ENCODE results near the gene HMGCS1. TPM values are rescaled to one million over a fixed set of nuclear protein-coding genes. Genes with fewer than 3 reads are reported as not detected.
"Not testable (repeated sequence)": the region's sequence is repeated elsewhere in the genome, so short reads cannot be mapped to it uniquely, and the experiment has no call there.

Gene HMGCS1
- total RNA-seq, 1 donor from 2014 or later = 518 TPM

DNA sequence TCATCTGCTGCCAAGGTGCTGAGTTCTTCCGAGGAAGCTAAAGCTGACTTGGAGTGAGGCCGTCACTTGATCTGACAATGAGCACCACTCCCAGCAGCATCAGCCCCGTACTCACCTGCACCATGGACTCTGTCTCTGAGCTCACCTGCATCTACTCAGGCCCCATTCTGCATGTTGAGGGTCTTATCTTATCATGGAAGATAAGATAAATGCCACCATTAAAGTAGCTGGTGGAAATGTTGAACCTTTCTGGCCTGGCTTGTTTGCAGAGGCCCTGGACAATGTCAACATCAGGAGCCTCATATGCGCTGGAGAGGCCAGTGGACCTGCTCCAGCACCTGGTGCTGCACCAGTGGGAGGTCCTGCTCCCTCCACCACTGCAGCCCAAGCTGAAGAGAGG lies 35.0 kb upstream of the HMGCS1 start:
- no peak overlapping the region for H3K4me3 Mint-ChIP-seq
- DNase-seq (ENCODE audit: low read depth, low spot score) = no peak
- peaks cover 4% of the 10 kb centered on the region for H3K36me3 Mint-ChIP-seq (ENCODE audit: low read depth)
- TF ChIP-seq, protein P1, sequence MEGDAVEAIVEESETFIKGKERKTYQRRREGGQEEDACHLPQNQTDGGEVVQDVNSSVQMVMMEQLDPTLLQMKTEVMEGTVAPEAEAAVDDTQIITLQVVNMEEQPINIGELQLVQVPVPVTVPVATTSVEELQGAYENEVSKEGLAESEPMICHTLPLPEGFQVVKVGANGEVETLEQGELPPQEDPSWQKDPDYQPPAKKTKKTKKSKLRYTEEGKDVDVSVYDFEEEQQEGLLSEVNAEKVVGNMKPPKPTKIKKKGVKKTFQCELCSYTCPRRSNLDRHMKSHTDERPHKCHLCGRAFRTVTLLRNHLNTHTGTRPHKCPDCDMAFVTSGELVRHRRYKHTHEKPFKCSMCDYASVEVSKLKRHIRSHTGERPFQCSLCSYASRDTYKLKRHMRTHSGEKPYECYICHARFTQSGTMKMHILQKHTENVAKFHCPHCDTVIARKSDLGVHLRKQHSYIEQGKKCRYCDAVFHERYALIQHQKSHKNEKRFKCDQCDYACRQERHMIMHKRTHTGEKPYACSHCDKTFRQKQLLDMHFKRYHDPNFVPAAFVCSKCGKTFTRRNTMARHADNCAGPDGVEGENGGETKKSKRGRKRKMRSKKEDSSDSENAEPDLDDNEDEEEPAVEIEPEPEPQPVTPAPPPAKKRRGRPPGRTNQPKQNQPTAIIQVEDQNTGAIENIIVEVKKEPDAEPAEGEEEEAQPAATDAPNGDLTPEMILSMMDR (conservative IDR thresholded peaks at IDR 0.05) = no peak
- peaks cover 8% of the 10 kb centered on the region for H3K9me3 Mint-ChIP-seq
- no peaks in the 10 kb centered on the region for H3K4me1 Mint-ChIP-seq
- no peak overlapping the region for H3K27ac Mint-ChIP-seq (ENCODE audit: unreplicated experiment)
- no peaks in the 10 kb centered on the region for H3K27me3 Mint-ChIP-seq (ENCODE audit: low read depth)

DNA sequence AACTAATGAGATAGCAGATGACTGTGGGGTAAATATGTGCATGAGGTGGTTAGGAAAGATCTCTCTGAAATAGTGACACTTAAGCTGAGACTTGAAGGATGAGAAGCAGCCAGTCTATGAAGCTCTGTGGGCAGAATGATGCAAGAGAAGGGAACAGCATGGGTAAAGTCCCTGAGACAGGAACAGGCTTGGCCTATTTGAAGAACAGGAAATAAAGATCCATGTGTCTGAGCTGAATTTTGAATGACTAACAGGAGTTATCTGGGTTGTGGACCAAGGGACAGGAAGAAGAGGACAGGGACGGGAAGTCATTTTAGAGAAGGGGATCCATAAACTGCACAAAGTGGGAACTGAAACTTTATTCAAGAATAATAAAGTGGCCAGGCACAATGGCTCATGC lies 25.6 kb upstream of the HMGCS1 start:
- Mint-ChIP-seq H3K36me3 (ENCODE audit: low read depth) (peaks cover 10% of the 10 kb centered on the region), H3K4me1 (no peaks in the 10 kb centered on the region), H3K27ac (ENCODE audit: unreplicated experiment) (no peak overlapping the region), H3K4me3 (no peak overlapping the region), H3K9me3 (peaks cover 13% of the 10 kb centered on the region), H3K27me3 (ENCODE audit: low read depth) (no peaks in the 10 kb centered on the region)
- DNase-seq (ENCODE audit: low read depth, low spot score) = no peak
- TF ChIP-seq, protein P1 (conservative IDR thresholded peaks at IDR 0.05) = no peak

DNA sequence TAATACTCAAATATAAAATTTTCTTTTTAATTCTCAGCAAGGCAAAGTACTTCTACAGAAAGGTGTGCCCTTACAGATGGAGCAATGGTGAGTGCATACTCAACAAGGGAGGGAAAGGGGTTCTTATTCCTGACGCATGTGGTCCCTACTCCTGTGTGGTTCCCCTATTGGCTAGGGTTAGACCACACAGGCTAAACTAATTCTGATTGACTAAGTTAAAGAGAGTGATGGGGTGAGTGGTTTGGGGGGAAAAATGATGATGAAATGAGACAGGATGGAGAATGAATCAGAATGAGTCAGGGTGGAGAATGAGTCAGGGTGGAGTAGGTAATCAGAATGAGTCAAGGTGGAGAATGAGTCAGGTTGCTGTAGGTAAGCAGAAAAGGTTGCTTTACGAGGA lies 22.9 kb upstream of the HMGCS1 start:
- H3K4me1 Mint-ChIP-seq = no peaks in the 10 kb centered on the region
- TF ChIP-seq, protein P1 (conservative IDR thresholded peaks at IDR 0.05) = no peak
- peaks cover 16% of the 10 kb centered on the region for H3K9me3 Mint-ChIP-seq
- H3K36me3 Mint-ChIP-seq (ENCODE audit: low read depth) = peaks cover 9% of the 10 kb centered on the region
- no peaks in the 10 kb centered on the region for H3K27me3 Mint-ChIP-seq (ENCODE audit: low read depth)
- no peak overlapping the region for H3K4me3 Mint-ChIP-seq
- no peak for DNase-seq (ENCODE audit: low read depth, low spot score)
- no peak overlapping the region for H3K27ac Mint-ChIP-seq (ENCODE audit: unreplicated experiment)

DNA sequence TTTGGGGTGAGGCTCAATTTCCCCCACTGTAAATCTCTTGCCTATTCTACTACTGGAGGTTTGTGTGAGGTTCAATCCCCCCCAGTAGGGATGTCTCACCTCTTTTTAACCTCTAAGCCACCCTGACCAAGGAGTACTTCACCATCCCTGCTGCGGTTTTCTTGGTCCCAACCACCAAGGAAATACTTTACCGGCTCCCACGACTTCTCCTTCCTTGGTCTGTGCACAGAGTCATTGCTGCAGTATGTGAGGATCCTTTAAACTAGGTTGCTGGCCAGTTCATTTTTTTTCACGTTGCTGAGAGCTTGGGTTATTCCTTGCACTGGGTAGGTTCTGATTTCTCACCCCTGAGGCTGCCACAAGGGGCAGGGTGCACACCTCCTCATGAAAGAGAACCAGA lies 22.5 kb upstream of the HMGCS1 start:
- Mint-ChIP-seq H3K27ac (ENCODE audit: unreplicated experiment) (no peak overlapping the region), H3K4me3 (no peak overlapping the region), H3K27me3 (ENCODE audit: low read depth) (no peaks in the 10 kb centered on the region), H3K4me1 (no peaks in the 10 kb centered on the region), H3K36me3 (ENCODE audit: low read depth) (peaks cover 9% of the 10 kb centered on the region), H3K9me3 (peaks cover 16% of the 10 kb centered on the region)
- TF ChIP-seq, protein P1 (conservative IDR thresholded peaks at IDR 0.05) = no peak
- no peak for DNase-seq (ENCODE audit: low read depth, low spot score)

DNA sequence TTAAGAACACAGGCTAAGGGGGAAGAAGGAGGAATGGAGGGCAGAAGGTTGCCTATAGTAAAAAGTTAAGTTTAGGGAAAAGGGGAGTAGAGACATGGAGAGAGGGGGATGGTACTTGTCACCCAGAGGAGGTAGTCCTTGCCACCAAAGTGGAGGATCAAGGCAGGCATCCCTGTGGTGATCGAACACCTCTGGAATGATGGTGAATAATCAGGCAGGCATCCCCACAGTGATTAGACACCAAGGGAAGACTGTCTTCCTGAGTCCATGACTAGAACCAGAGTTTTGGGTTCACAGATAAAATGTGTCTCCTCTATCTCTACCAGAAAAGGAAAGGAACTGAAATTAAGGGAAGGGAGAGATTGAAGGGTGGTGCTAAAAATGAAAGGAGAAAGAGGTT lies 19.2 kb upstream of the HMGCS1 start:
- Mint-ChIP-seq H3K4me1 (no peaks in the 10 kb centered on the region), H3K27me3 (ENCODE audit: low read depth) (no peaks in the 10 kb centered on the region), H3K36me3 (ENCODE audit: low read depth) (peaks cover 11% of the 10 kb centered on the region), H3K27ac (ENCODE audit: unreplicated experiment) (peak overlapping the region; percentile 3), H3K9me3 (peaks cover 13% of the 10 kb centered on the region), H3K4me3 (no peak overlapping the region)
- TF ChIP-seq, protein P1 (conservative IDR thresholded peaks at IDR 0.05) = no peak
- no peak for DNase-seq (ENCODE audit: low read depth, low spot score)

DNA sequence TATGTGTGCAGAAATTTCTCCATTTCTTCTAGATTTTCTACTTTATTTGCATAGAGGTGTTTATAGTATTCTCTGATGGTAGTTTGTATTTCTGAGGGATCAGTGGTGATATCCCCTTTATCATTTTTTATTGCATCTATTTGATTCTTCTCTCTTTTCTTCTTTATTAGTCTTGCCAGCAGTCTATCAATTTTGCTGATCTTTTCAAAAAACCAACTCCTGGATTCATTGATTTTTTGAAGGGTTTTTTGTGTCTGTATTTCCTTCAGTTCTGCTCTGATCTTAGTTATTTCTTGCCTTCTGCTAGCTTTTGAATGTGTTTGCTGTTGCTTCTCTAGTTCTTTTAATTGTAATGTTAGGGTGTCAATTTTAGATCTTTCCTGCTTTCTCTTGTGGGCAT lies 12.4 kb upstream of the HMGCS1 start:
- DNase-seq (ENCODE audit: low read depth, low spot score); H3K27me3 Mint-ChIP-seq (ENCODE audit: low read depth); H3K27ac Mint-ChIP-seq (ENCODE audit: unreplicated experiment); H3K4me3 Mint-ChIP-seq; H3K4me1 Mint-ChIP-seq: not testable (repeated sequence)
- Mint-ChIP-seq H3K9me3 (peaks cover 15% of the 10 kb centered on the region), H3K36me3 (ENCODE audit: low read depth) (peaks cover 23% of the 10 kb centered on the region)

DNA sequence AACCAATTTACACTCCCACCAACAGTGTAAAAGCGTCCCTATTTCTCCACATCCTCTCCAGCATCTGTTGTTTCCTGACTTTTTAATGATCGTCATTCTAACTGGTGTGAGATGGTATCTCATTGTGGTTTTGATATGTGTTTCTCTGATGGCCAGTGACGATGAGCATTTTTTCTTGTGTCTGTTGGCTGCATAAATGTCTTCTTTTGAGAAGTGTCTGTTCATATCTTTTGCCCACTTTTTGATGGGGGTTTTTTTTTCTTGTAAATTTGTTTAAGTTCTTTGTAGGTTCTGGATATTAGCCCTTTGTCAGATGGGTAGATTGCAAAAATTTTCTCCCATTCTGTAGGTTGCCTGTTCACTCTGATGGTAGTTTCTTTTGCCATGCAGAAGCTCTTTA lies 10.3 kb upstream of the HMGCS1 start:
- peaks cover 23% of the 10 kb centered on the region for H3K36me3 Mint-ChIP-seq (ENCODE audit: low read depth)
- H3K4me1 Mint-ChIP-seq; H3K27me3 Mint-ChIP-seq (ENCODE audit: low read depth); H3K4me3 Mint-ChIP-seq; DNase-seq (ENCODE audit: low read depth, low spot score): not testable (repeated sequence)
- H3K27ac Mint-ChIP-seq (ENCODE audit: unreplicated experiment) = peak overlapping the region; percentile 20
- peaks cover 19% of the 10 kb centered on the region for H3K9me3 Mint-ChIP-seq
